T-helper 1 cell treated with Interleukin-12 subunit alpha and Interleukin-12 subunit beta and Interleukin-4 antibody, amounts not matched to agents 30 μg/mL and 1 μg/mL, for 36 hours (primary cell): Measurements from ENCODE around the gene UFC1.

ENCODE experiments used
- H3K27ac Mint-ChIP-seq: one replicate; pipeline ENCODE4 v1.8.0; 2021; ENCODE audit warnings: mild to moderate bottlenecking, mixed read lengths
- H3K27me3 Mint-ChIP-seq: one replicate; pipeline ENCODE4 v1.8.0; 2021; ENCODE audit warnings: low read depth, mixed read lengths
- H3K36me3 Mint-ChIP-seq: one replicate; pipeline ENCODE4 v1.8.0; 2021; ENCODE audit warnings: low read depth, mixed read lengths
- H3K4me1 Mint-ChIP-seq: one replicate; pipeline ENCODE4 v1.8.0; 2021; ENCODE audit warnings: low read depth, mixed read lengths
- H3K4me3 Mint-ChIP-seq: one replicate; pipeline ENCODE4 v1.8.0; 2021; ENCODE audit warnings: mild to moderate bottlenecking, moderate library complexity, mixed read lengths
- H3K9me3 Mint-ChIP-seq: one replicate; pipeline ENCODE4 v1.8.0; 2021; ENCODE audit warnings: mixed read lengths

UFC1 gene

DNA sequence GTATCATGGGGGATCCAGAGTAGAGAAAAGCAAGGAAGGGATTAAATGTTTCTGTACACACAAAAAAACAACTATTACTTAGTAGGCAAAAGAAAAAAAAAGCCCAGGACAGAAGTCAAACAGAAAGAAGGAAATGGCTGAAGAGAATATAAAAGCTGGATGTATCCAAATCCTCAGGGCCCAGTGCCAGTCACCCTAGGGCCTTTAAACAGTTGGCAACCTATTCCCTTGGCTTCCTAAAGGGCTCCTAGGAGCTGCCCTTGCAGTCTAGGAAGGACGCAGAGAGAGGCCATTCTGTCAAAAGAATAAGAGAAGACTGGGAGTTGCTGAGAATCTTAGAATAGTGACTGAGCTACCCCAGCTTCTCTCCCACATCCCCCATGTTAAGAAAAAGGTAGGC lies 18.6 kb downstream of the UFC1 start:
- no peaks in the 10 kb centered on the region for H3K9me3 Mint-ChIP-seq
- H3K27ac Mint-ChIP-seq = peak overlapping the region; percentile 64
- H3K36me3 Mint-ChIP-seq = peaks cover 41% of the 10 kb centered on the region
- peaks cover 35% of the 10 kb centered on the region for H3K4me1 Mint-ChIP-seq
- H3K27me3 Mint-ChIP-seq = no peaks in the 10 kb centered on the region
- no peak overlapping the region for H3K4me3 Mint-ChIP-seq

GRCh38 chr1:161172776-161173376 lies 19.1 kb downstream of the UFC1 start:
- Mint-ChIP-seq H3K27ac (peak overlapping the region; percentile 62), H3K36me3 (peaks cover 41% of the 10 kb centered on the region), H3K27me3 (no peaks in the 10 kb centered on the region), H3K4me1 (peaks cover 38% of the 10 kb centered on the region), H3K4me3 (no peak overlapping the region), H3K9me3 (no peaks in the 10 kb centered on the region)

DNA sequence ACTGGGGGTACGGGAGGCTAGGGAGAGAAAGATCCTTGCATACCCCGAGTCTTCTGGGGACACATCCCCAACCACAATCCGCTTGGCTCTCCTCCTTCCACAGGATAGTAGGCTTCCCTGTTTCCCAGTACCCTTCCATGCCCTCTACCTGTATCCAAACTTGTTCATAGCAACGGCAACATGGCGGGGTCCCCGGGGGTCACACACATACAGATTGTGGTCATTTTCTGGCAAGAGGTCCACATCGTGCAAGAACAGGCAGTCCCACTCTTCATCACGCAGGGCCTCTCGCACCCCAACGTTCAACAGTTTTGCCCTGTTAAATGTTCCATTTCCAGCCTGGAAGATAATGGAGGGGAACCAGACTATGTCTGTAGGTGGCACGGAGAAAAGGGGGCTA lies 19.9 kb downstream of the UFC1 start:
- H3K36me3 Mint-ChIP-seq = peaks cover 37% of the 10 kb centered on the region
- H3K4me3 Mint-ChIP-seq = no peak overlapping the region
- no peaks in the 10 kb centered on the region for H3K9me3 Mint-ChIP-seq
- H3K4me1 Mint-ChIP-seq = peaks cover 38% of the 10 kb centered on the region
- no peaks in the 10 kb centered on the region for H3K27me3 Mint-ChIP-seq
- no peak overlapping the region for H3K27ac Mint-ChIP-seq

- H3K4me1 Mint-ChIP-seq = peaks cover 41% of the 10 kb centered on the region
- H3K4me3 Mint-ChIP-seq = peak overlapping the region; percentile 37
- no peaks in the 10 kb centered on the region for H3K9me3 Mint-ChIP-seq
- H3K27ac Mint-ChIP-seq = peak overlapping the region; percentile 43
- H3K36me3 Mint-ChIP-seq = peaks cover 37% of the 10 kb centered on the region
- no peaks in the 10 kb centered on the region for H3K27me3 Mint-ChIP-seq
Measured at GRCh38 chr1:161174911-161175310, 21.1 kb downstream of the UFC1 start.

GRCh38 chr1:161175771-161176453 lies 22.1 kb downstream of the UFC1 start:
- peaks cover 49% of the 10 kb centered on the region for H3K4me1 Mint-ChIP-seq
- H3K4me3 Mint-ChIP-seq = peak overlapping the region; percentile 95
- H3K27ac Mint-ChIP-seq = peak overlapping the region; percentile 95
- H3K9me3 Mint-ChIP-seq = no peaks in the 10 kb centered on the region
- peaks cover 37% of the 10 kb centered on the region for H3K36me3 Mint-ChIP-seq
- H3K27me3 Mint-ChIP-seq = no peaks in the 10 kb centered on the region

DNA sequence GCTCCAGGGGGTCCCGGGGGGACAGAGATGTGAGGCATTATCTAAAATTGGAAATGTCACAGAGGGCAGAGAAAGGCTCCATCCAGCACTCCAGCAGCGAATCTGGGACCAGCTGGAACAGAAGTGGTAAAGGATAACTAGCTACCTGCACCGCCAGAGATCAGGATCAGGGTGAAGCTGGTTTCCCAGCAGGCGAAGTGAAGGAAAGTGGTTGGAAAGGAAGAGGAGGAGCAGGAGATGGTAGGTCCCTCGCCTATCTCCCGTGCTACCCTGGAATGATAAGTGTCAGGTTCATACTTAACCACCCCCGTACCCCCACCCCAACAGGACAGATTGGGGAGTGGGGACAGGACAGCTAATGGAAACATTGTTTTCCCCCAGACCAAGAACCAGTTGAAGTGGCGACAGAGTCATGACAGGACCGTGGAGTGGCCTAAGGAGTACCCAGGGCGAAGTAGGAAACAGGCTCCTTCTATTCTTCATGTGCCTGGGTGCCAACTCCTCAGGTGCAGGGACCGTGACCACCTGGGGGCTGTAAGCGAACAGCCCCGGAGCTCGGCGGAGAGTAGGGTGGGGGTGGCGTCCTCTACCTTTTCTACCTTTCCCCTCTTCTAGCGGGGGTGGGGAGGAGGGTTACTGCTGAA lies 22.8 kb downstream of the UFC1 start:
- peak overlapping the region; percentile 95 for H3K4me3 Mint-ChIP-seq
- peak overlapping the region; percentile 95 for H3K27ac Mint-ChIP-seq
- H3K9me3 Mint-ChIP-seq = no peaks in the 10 kb centered on the region
- peaks cover 54% of the 10 kb centered on the region for H3K4me1 Mint-ChIP-seq
- H3K36me3 Mint-ChIP-seq = peaks cover 32% of the 10 kb centered on the region
- H3K27me3 Mint-ChIP-seq = no peaks in the 10 kb centered on the region

GRCh38 chr1:161177112-161177935 lies 23.5 kb downstream of the UFC1 start, which contains the start of gene B4GALT3:
Gene B4GALT3 (minus strand): TSS chr1:161177507. CDS start chr1:161176060, 1,447 bp downstream.
- Mint-ChIP-seq H3K4me3 (peak within 1 kb of the TSS; percentile 95), H3K27me3 (no peaks in the 10 kb centered on the region), H3K9me3 (no peaks in the 10 kb centered on the region), H3K27ac (peak within 1 kb of the TSS; percentile 95), H3K36me3 (peaks cover 29% of the 10 kb centered on the region), H3K4me1 (peaks cover 59% of the 10 kb centered on the region)

DNA sequence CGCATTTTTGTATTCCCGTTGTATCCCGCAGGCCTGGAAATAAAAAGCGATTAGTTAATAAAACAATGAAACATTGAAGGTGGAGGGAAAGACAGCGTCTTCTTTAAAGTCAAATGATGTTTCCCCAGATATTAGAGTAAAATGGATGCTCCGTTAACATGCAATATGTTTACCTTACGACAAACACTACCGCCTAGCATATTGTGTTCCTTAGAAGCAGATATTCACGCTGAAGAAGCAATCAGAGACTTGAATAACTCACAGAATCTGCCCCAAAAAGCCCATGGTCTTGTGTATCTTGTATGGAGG lies 24.1 kb downstream of the UFC1 start:
- peak overlapping the region; percentile 95 for H3K27ac Mint-ChIP-seq
- peaks cover 65% of the 10 kb centered on the region for H3K4me1 Mint-ChIP-seq
- no peaks in the 10 kb centered on the region for H3K9me3 Mint-ChIP-seq
- no peaks in the 10 kb centered on the region for H3K27me3 Mint-ChIP-seq
- peak overlapping the region; percentile 95 for H3K4me3 Mint-ChIP-seq
- H3K36me3 Mint-ChIP-seq = peaks cover 25% of the 10 kb centered on the region

GRCh38 chr1:161179698-161180097 lies 25.9 kb downstream of the UFC1 start:
- Mint-ChIP-seq H3K27me3 (no peaks in the 10 kb centered on the region), H3K9me3 (no peaks in the 10 kb centered on the region), H3K4me1 (peaks cover 70% of the 10 kb centered on the region), H3K36me3 (peaks cover 18% of the 10 kb centered on the region), H3K4me3 (no peak overlapping the region), H3K27ac (peak overlapping the region; percentile 86)

DNA sequence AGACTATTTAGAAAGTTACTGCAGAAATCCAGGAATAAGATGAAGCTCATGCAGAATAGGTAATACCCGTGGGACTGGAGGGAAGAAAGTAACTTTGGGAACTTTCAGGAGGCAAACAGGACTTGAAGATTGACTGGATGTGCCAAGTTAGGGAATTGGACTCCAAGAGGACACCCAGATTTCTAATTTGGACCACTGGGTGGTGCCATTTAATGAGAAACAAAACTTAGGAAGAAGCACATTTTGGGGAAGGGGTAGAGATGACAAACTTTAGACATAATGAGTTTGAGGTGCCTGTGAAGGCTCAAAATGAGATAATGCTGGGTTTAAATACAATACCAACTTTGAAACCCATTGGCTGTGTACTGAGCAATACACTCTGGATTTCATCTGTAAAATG lies 26.9 kb downstream of the UFC1 start:
- peaks cover 69% of the 10 kb centered on the region for H3K4me1 Mint-ChIP-seq
- H3K36me3 Mint-ChIP-seq = peaks cover 13% of the 10 kb centered on the region
- H3K4me3 Mint-ChIP-seq = no peak overlapping the region
- H3K27ac Mint-ChIP-seq = peak overlapping the region; percentile 86
- H3K9me3 Mint-ChIP-seq = no peaks in the 10 kb centered on the region
- H3K27me3 Mint-ChIP-seq = no peaks in the 10 kb centered on the region

DNA sequence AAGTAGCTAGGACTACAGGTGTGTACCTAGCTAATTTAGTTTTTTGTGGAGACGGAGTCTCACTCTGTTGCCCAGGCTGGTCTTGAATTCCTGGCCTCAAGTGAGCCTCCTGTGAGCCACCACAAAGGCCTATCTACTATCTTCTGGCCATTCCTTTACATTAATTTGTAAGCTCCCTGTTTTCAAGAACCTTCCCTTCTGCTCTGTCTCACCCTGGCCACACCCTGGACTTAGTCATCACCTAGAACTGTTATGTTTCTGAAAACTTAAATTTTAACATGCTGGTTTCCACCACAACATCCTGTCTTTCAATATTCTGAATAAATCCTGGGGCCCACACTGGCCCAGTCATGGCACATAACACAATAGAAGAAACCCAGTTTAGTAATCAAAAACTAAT lies 28.4 kb downstream of the UFC1 start:
- no peaks in the 10 kb centered on the region for H3K27me3 Mint-ChIP-seq
- H3K27ac Mint-ChIP-seq = peak overlapping the region; percentile 95
- H3K4me3 Mint-ChIP-seq = peak overlapping the region; percentile 61
- peaks cover 6% of the 10 kb centered on the region for H3K36me3 Mint-ChIP-seq
- peaks cover 68% of the 10 kb centered on the region for H3K4me1 Mint-ChIP-seq
- no peaks in the 10 kb centered on the region for H3K9me3 Mint-ChIP-seq

DNA sequence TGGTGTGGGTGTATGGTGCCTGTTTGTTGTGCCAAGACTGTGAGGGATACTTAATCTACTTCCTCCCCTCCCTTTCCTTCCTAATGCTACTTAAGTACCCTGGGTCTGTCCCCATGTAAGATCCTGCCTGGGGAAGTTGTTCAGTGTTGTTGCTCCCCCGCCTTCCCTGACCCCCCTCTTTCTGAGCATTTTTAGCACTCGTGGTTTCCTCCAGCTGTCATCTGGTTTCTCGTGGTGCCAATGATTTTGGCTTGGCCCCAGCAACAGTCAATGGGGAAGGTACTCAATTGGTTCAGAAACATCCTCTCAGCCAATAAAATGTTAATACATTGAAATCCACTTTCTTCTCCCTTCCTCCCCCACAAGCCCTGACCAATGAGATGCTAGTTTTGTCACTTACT lies 31.5 kb downstream of the UFC1 start:
- H3K27ac Mint-ChIP-seq = peak overlapping the region; percentile 94
- H3K27me3 Mint-ChIP-seq = no peaks in the 10 kb centered on the region
- peaks cover 69% of the 10 kb centered on the region for H3K4me1 Mint-ChIP-seq
- H3K9me3 Mint-ChIP-seq = no peaks in the 10 kb centered on the region
- H3K36me3 Mint-ChIP-seq = peaks cover 7% of the 10 kb centered on the region
- H3K4me3 Mint-ChIP-seq = peak overlapping the region; percentile 68

- Mint-ChIP-seq H3K4me3 (peak overlapping the region; percentile 68), H3K9me3 (no peaks in the 10 kb centered on the region), H3K36me3 (peaks cover 5% of the 10 kb centered on the region), H3K27ac (peak overlapping the region; percentile 94), H3K4me1 (peaks cover 64% of the 10 kb centered on the region), H3K27me3 (no peaks in the 10 kb centered on the region)
Measured at GRCh38 chr1:161185732-161186311, 32.0 kb downstream of the UFC1 start.

- H3K27me3 Mint-ChIP-seq = no peaks in the 10 kb centered on the region
- no peaks in the 10 kb centered on the region for H3K9me3 Mint-ChIP-seq
- H3K27ac Mint-ChIP-seq = peak overlapping the region; percentile 94
- peak overlapping the region; percentile 2 for H3K4me3 Mint-ChIP-seq
- peaks cover 3% of the 10 kb centered on the region for H3K36me3 Mint-ChIP-seq
- peaks cover 58% of the 10 kb centered on the region for H3K4me1 Mint-ChIP-seq
Measured at GRCh38 chr1:161187311-161187710, 33.5 kb downstream of the UFC1 start.
